Endometrial microvascular endothelial cells (primary cell): ENCODE measurements around the gene PGM5. TPM values are rescaled to one million over a fixed set of nuclear protein-coding genes. Genes with fewer than 3 reads are reported as not detected.

Experiments
- in situ Hi-C: cut with HindIII; loops from 2 replicates; pipeline ENCODE4 v1.10.0; 2017; ENCODE audit warnings: low sequenced_read_pairs, low pct_unique_long_range_greater_than_20kb; ENCODE audit errors: inconsistent ontology term
- total RNA-seq: library from RNA; depleted of rRNA; stranded (reverse); fragments of >200 nt; gene quantifications from one replicate; pipeline ENCODE4 v1.2.3, GENCODE V29; 2015; ENCODE audit errors: inconsistent ontology term

PGM5 gene
- total RNA-seq, 1 donor from 2014 or later: not detected

GRCh38 chr9:68513385-68513784 is 157.0 kb downstream of the PGM5 start:
- in situ Hi-C loops: no loop called here

GRCh38 chr9:68513981-68514380 is 157.6 kb downstream of the PGM5 start:
- in situ Hi-C loops: no loop called here

GRCh38 chr9:68515326-68516017 is 159.1 kb downstream of the PGM5 start:
- in situ Hi-C loops: no loop called here

- in situ Hi-C loops: no loop called here
These were observed 165.7 kb downstream of the PGM5 start for GRCh38 chr9:68522131-68522530.

GRCh38 chr9:68522954-68523353 is 166.5 kb downstream of the PGM5 start:
- in situ Hi-C loops: no loop called here

GRCh38 chr9:68523367-68523936 is 167.0 kb downstream of the PGM5 start:
- in situ Hi-C loops: no loop called here

- in situ Hi-C loops: no loop called here
These were observed 174.2 kb downstream of the PGM5 start for GRCh38 chr9:68530618-68531017.

GRCh38 chr9:68532131-68532530 is 175.7 kb downstream of the PGM5 start:
- in situ Hi-C loops: no loop called here

- in situ Hi-C loops: no loop called here
These were observed 177.3 kb downstream of the PGM5 start for GRCh38 chr9:68533678-68534077.

- in situ Hi-C loops: no loop called here
These were observed 180.6 kb downstream of the PGM5 start for GRCh38 chr9:68536876-68537615.

- in situ Hi-C loops: no loop called here
These were observed 181.1 kb downstream of the PGM5 start for GRCh38 chr9:68537616-68537880.

GRCh38 chr9:68538200-68538599 is 181.8 kb downstream of the PGM5 start:
- in situ Hi-C loops: no loop called here

- in situ Hi-C loops: no loop called here
These were observed 184.5 kb downstream of the PGM5 start, which contains the start of gene TMEM252 for GRCh38 chr9:68540712-68541535. Gene TMEM252, minus strand, starts transcription at chr9:68540883. Its CDS starts 69 bp downstream, at chr9:68540814.

- in situ Hi-C loops: no loop called here
These were observed 185.2 kb downstream of the PGM5 start for GRCh38 chr9:68541568-68541967.

GRCh38 chr9:68545033-68545705 is 188.8 kb downstream of the PGM5 start:
- in situ Hi-C loops: no loop called here

GRCh38 chr9:68546596-68547390 is 190.4 kb downstream of the PGM5 start:
- in situ Hi-C loops: no loop called here

GRCh38 chr9:68547417-68547816 is 191.0 kb downstream of the PGM5 start:
- in situ Hi-C loops: no loop called here

GRCh38 chr9:68548241-68548640 is 191.8 kb downstream of the PGM5 start:
- in situ Hi-C loops: no loop called here
